A673 (cell line): Measurements from ENCODE around the gene PCDHGB6. TPM values are rescaled to one million over a fixed set of nuclear protein-coding genes. Genes with fewer than 3 reads are reported as not detected.
"Not testable (repeated sequence)": the region's sequence is repeated elsewhere in the genome, so short reads cannot be mapped to it uniquely, and the experiment has no call there.

ENCODE experiments used
- BruUV-seq: library from RNA; stranded (reverse); fragments of 400-500 nt; replicated peaks from 2 replicates; lab custom pipeline; 2021; lab: Mats Ljungman, UMichigan
- CTCF ChIA-PET: fragments of 300-600 bp; sonication (Branson Sonifier 250); formaldehyde crosslinking; loops from one replicate; lab custom pipeline; 2022; ENCODE audit warnings: antibody characterized with exemption; lab: Charles Lee
- POLR2A ChIA-PET: fragments of 300-600 bp; sonication (Branson Sonifier 250); formaldehyde crosslinking; loops from one replicate; lab custom pipeline; 2022; ENCODE audit warnings: antibody characterized with exemption; ENCODE audit not compliant: low non-redundant PET; lab: Charles Lee
- DNase-seq: peaks from one replicate; pipeline ENCODE4 v3.0.0-alpha.2; 2015; ENCODE audit warnings: low spot score
- H3K27ac ChIP-seq: fragments of 200-600 bp; sonication (generic); 2 replicates; pipeline ENCODE4 v1.5.1; 2016; ENCODE audit warnings: mixed run types, low read depth, mild to moderate bottlenecking, mixed read lengths, antibody characterized with exemption, low read length; ENCODE audit not compliant: poor library complexity, severe bottlenecking
- H3K27me3 ChIP-seq: fragments of 200-600 bp; sonication (generic); replicated peaks from 2 replicates; pipeline ENCODE4 v1.6.1; 2017; ENCODE audit warnings: mixed run types, low read depth, mild to moderate bottlenecking, mixed read lengths, antibody characterized with exemption, low read length; ENCODE audit not compliant: insufficient read depth, poor library complexity
- H3K36me3 ChIP-seq: fragments of 200-600 bp; sonication (generic); 2 replicates; pipeline ENCODE4 v1.6.1; 2016; ENCODE audit warnings: mixed run types, mild to moderate bottlenecking, mixed read lengths, antibody characterized with exemption, low read length; ENCODE audit not compliant: insufficient read depth, poor library complexity, severe bottlenecking
- H3K4me1 ChIP-seq: fragments of 200-600 bp; sonication (generic); 2 replicates; pipeline ENCODE4 v1.6.1; 2017; ENCODE audit warnings: mixed run types, mild to moderate bottlenecking, mixed read lengths, antibody characterized with exemption, low read length; ENCODE audit not compliant: insufficient read depth, poor library complexity, severe bottlenecking
- H3K4me3 ChIP-seq: fragments of 200-600 bp; sonication (generic); 2 replicates; pipeline ENCODE4 v1.5.1; 2016; ENCODE audit warnings: low read depth, mixed run types, mild to moderate bottlenecking, mixed read lengths, low read length; ENCODE audit not compliant: poor library complexity, severe bottlenecking
- H3K9me3 ChIP-seq: fragments of 200-600 bp; sonication (generic); 2 replicates; pipeline ENCODE4 v1.6.1; 2016; ENCODE audit warnings: mixed run types, low read depth, mild to moderate bottlenecking, mixed read lengths, antibody characterized with exemption, low read length; ENCODE audit not compliant: poor library complexity, severe bottlenecking
- EZH2 ChIP-seq: fragments of 200-600 bp; sonication (generic); IDR thresholded peaks from 2 replicates; pipeline ENCODE4 v1.6.1; 2017; ENCODE audit warnings: borderline replicate concordance, low read depth, mild to moderate bottlenecking, mixed read lengths, antibody characterized with exemption, low read length; ENCODE audit not compliant: poor library complexity, severe bottlenecking
- intact Hi-C: fragments of 100-400 bp; cut with micrococcal nuclease; formaldehyde crosslinking; loops from one replicate; pipeline ENCODE4 v1.10.0; 2022; ENCODE audit not compliant: unreplicated experiment
- total RNA-seq: library from RNA; stranded (reverse); gene quantifications from 2 replicates; pipeline ENCODE4 v1.2.3, GENCODE V29; 2021
- TF ChIP-seq, protein P1 (sequence below): fragments of 300-800, 200-600 bp; sonication (generic); conservative IDR thresholded peaks from 2 replicates; pipeline ENCODE4 v1.5.1; 2017; ENCODE audit warnings: low read depth, mild to moderate bottlenecking, antibody characterized with exemption, low read length, moderate library complexity, mixed read lengths

Gene PCDHGB6
- total RNA-seq, 1 experiment from 2014 or later, result 4.6 TPM

- intact Hi-C loops, result no loop called here
- BruUV-seq, result no TSS peak
- CTCF ChIA-PET, result interaction anchor here (1.0 to 1.4 kb wide), 4 partner anchors 151 to 189 kb away, joined by 5 to 13 read pairs (median 10); partner anchors contain the start of gene PCDHB14
- Histone ChIP-seq H3K27ac (no peak overlapping the region), H3K9me3 (peaks cover 33% of the 10 kb centered on the region), H3K27me3 (no peaks in the 10 kb centered on the region), H3K4me3 (peak overlapping the region; percentile 51), H3K4me1 (no peaks in the 10 kb centered on the region), H3K36me3 (no peaks in the 10 kb centered on the region)
- POLR2A ChIA-PET, result no interaction called here
- TF ChIP-seq, protein P1, sequence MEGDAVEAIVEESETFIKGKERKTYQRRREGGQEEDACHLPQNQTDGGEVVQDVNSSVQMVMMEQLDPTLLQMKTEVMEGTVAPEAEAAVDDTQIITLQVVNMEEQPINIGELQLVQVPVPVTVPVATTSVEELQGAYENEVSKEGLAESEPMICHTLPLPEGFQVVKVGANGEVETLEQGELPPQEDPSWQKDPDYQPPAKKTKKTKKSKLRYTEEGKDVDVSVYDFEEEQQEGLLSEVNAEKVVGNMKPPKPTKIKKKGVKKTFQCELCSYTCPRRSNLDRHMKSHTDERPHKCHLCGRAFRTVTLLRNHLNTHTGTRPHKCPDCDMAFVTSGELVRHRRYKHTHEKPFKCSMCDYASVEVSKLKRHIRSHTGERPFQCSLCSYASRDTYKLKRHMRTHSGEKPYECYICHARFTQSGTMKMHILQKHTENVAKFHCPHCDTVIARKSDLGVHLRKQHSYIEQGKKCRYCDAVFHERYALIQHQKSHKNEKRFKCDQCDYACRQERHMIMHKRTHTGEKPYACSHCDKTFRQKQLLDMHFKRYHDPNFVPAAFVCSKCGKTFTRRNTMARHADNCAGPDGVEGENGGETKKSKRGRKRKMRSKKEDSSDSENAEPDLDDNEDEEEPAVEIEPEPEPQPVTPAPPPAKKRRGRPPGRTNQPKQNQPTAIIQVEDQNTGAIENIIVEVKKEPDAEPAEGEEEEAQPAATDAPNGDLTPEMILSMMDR, result no peak
- no peak for TF ChIP-seq EZH2
- DNase-seq, result no peak
These were observed 33.2 kb upstream of the PCDHGB6 start for GRCh38 chr5:141374627-141375026.

DNA sequence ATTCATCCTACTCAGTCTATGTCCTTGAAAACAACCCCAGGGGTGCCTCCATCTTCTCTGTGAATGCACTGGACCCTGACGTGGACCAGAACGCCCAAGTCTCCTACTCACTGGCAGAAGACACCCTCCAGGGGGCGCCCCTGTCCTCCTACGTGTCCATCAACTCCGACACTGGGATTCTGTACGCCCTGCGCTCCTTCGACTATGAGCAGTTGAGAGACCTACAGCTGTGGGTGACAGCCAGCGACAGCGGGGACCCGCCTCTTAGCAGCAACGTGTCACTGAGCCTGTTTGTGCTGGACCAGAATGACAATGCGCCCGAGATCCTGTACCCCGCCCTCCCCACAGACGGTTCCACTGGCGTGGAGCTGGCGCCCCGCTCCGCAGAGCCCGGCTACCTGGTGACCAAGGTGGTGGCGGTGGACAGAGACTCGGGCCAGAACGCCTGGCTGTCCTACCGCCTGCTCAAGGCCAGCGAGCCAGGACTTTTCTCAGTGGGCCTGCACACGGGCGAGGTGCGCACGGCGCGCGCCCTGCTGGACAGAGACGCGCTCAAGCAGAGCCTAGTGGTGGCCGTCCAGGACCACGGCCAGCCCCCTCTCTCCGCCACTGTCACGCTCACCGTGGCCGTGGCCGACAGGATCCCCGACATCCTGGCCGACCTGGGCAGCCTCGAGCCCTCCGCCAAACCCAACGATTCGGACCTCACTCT, 32.2 kb upstream of the PCDHGB6 start:
- H3K4me1 ChIP-seq, intact Hi-C loops, H3K4me3 ChIP-seq, BruUV-seq, H3K36me3 ChIP-seq, H3K27me3 ChIP-seq, H3K27ac ChIP-seq, DNase-seq: not testable (repeated sequence)
- CTCF ChIA-PET, result interaction anchor here (0.7 kb wide), 1 partner anchor 134 kb away, joined by 5 read pairs; no protein-coding TSS in a partner anchor
- POLR2A ChIA-PET, result interaction anchor here (0.5 kb wide), 1 partner anchor 217 kb away, joined by 6 read pairs; no protein-coding TSS in a partner anchor
- H3K9me3 ChIP-seq, result peaks cover 35% of the 10 kb centered on the region

- POLR2A ChIA-PET, result no interaction called here
- Histone ChIP-seq H3K36me3 (no peaks in the 10 kb centered on the region), H3K9me3 (peaks cover 47% of the 10 kb centered on the region), H3K4me3 (peak within 1 kb of the TSS; percentile 47), H3K4me1 (no peaks in the 10 kb centered on the region), H3K27me3 (no peaks in the 10 kb centered on the region), H3K27ac (peak within 1 kb of the TSS; percentile 65)
- CTCF ChIA-PET, result no interaction called here
- peak; percentile 68 for DNase-seq
- intact Hi-C loops, result no loop called here
- BruUV-seq, result TSS peak; percentile 13
- no peak for TF ChIP-seq EZH2
- TF ChIP-seq, protein P1, result peak; percentile 56
These were observed 25.1 kb upstream of the PCDHGB6 start, which contains the start of gene PCDHGA7 for GRCh38 chr5:141382469-141383294. Gene PCDHGA7 (plus strand): TSS chr5:141382742. CDS start chr5:141382900, 158 bp downstream.
